Muscle of back (tissue), 11 donors: Measurements from ENCODE around the gene PREB. TPM values are rescaled to one million over a fixed set of nuclear protein-coding genes. Genes with fewer than 3 reads are reported as not detected.

Experiments
- DNase-seq, 3 donors: peaks; one replicate each; pipeline versions ENCODE4 v3.0.0 to v3.0.0-alpha.2; 2013
- polyA plus RNA-seq, 10 donors: library from polyadenylated mRNA; unstranded; fragments of 120-200 nt; gene quantifications; one replicate each; pipeline ENCODE4 v1.2.1, GENCODE V29; 2013; ENCODE audit not compliant: insufficient read length in 10 of 10

The PREB gene
- polyA plus RNA-seq, 10 donors = 29.9 to 40.5 (median 35.4) TPM

- peak in 1 of 3 donors; percentile 7 for DNase-seq
Measured at GRCh38 chr2:27155069-27155520, 20.7 kb upstream of the PREB start.

DNA sequence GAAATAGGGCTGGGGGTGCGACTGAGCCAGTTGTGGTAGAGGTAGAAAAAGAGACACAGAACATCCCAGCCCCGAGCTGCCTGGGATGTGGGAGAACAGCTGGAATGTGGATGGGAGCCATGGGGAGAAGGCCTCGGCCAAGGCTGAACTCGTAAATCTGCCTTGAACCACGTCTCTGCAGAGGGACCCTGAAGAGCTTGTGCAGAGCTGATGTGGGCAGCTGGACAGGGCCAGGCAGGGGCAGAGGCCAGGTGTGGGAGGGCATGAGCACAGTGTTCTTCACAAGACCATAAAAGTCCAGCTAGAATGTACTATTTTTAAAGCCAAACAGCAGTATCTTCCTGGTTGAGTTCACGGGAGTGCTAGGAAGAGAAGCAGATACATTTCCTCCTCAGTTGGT lies 20.1 kb upstream of the PREB start:
- DNase-seq = peak in 1 of 3 donors; percentile 46

- no peak for DNase-seq
Measured at GRCh38 chr2:27152796-27153464, 18.5 kb upstream of the PREB start.

DNA sequence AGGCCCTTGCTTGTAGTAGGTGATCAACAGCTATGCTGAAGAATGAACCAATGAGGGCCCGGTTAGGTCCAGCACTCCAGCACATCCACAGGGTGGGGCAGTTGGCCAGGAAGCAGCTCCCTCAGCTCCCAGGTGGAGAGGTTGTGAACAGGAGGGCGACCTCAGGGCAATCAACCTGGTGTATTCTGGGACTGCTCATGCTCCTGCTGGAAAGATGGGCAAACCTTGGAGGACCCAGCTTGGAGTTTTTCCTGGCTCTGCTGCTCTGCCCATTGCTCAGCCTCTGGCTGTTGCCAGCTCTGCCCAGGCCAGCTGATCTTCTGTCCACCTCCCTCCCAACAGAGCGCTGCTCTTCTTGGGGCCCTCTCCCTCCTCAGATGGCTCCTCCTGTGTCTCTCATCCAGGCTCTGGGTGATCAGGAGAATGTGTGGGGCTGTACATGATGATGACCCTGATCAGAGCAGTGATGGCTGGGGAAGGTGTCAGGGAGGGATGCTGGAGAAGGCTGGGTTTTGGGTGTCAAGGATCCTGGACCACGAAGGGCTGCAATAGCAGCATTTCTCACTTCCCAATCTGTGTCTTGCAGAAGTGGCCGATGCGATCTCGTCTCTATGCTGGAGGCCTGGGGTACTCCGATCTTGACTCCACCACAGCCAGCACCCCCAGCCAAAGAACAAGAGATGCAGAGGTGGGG lies 17.8 kb upstream of the PREB start:
- no peak for DNase-seq

DNA sequence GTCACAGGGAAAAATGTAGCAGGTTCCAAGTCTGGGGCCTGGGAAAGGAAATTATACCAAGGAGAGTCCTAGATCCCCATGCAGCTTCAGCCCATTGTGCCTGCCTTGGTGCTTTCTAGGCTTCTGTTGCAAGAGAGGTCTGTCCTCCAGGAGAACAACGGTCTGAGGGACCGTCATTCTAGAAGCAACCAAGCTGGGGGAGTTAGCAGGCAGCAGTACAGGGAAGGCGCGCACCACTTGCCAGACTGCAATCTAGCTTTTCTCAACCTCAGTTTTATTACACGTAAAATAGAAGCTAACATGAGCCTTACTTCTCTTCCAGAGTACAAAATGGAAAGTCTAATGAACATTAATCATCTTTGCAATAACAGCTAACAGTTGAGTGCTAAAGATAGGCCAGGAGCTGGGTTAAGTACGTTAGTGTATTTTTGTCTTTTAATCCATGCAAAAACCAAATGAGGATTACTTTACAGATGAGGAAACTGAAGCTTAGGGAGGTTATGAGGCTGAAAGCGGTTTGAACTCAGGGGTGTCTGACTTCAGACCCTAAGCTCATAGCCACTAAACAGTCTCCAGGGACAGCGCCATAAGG lies 16.3 kb upstream of the PREB start:
- no peak for DNase-seq

GRCh38 chr2:27149570-27150405 lies 15.4 kb upstream of the PREB start:
- no peak for DNase-seq

- peak in 1 of 3 donors; percentile 44 for DNase-seq
Measured at GRCh38 chr2:27148801-27149439, 14.5 kb upstream of the PREB start, which contains the start of gene TCF23. Gene TCF23, plus strand, starts transcription at chr2:27149004. Its CDS starts 130 bp downstream, at chr2:27149134.

DNA sequence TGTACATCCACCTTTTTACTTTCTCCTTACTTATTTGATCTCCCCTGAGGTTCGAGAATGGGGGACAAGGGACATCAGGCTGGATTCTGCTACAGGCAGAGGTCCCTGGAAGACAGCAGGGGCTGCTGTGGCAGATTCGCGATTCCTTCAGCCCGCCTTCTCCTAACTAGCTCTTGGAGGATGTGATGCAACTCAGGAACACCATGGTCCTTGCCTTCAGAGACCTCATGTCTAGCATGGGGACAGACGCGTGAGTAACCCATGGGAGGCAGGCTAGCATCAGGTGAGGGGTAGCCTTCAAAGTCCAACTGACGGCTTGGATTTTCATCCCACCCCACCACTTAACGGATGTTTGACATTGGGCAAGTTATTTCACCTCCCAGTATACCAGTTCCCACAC lies 13.5 kb upstream of the PREB start:
- no peak for DNase-seq

DNA sequence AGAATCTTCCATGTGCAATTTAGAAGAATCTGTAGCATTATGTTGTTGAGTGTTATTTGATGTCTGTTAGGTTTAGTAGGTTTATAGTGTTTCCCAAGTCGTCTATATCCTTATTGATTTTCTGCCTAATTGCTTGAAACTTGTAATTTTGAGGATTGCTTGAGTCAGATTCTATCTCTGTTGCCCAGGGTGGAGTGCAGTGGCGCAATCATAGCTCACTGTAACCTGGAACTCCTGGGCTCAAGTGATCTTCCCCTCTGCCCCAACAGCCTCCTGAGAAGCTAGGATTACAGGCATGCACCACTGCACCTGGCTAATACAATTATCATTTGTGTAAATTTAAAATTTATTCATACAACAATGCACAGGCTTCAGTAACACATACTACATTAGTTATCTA lies 11.2 kb upstream of the PREB start:
- DNase-seq = no peak

- DNase-seq = no peak
Measured at GRCh38 chr2:27143285-27143684, 8.8 kb upstream of the PREB start.

- DNase-seq = no peak
Measured at GRCh38 chr2:27139310-27139709, 4.9 kb upstream of the PREB start, which contains the start of gene PRR30. Gene PRR30, minus strand, starts transcription at chr2:27139410. Its CDS starts 1,081 bp downstream, at chr2:27138329.

DNA sequence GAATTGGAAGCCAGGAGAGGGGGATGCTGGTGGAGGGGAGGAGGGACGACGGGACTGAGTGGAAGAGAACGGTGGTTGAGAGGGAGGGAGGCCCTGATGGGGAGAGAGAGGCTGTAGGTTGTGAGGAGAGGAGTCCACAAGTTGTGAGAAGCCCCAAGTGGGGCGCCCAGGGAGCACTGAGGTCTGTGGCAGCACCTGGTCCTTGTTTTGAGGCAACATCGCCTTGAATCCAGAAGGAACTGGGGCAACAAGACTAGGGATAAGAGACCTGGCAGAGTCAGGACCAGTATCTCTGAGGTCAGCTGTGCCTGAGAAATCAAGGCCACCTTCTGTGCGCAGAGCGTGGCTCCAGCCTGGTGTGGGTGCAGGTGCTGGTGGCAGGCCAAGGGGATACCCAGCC lies 3.7 kb upstream of the PREB start:
- DNase-seq = no peak

DNA sequence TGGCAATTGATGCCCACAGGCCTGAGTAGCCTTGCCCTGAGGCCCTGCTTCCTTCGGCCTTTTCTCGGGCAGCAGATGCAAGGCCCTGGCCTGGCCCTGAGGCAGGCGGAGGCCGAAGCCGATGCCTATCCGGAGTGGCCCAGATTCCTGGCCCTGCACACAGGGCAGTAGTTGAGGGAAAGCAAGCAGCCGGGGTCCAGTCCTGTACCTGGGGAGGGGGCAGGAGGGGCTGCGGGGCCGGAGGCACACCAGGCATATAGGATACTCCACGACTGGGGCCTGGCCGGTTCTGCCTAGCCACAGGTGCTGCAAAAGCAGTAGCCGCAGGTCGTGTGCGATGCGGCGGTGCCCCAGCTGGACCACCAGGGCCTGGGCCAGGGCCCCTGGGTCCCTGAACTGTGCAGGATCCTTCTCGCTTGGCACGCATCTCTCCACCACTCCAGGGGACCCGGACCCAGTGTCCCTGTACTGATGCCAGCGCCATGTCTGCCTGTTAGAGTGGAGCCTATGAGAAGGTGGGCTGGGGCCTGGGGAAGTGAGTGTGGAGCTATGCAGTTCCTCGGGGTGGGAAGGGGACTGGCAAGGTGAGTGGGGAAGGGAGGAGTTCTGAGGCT lies 3.0 kb upstream of the PREB start:
- DNase-seq = no peak

GRCh38 chr2:27136751-27137150 lies 2.3 kb upstream of the PREB start:
- DNase-seq = no peak

GRCh38 chr2:27135478-27135955 lies 1.1 kb upstream of the PREB start:
- DNase-seq = no peak

DNA sequence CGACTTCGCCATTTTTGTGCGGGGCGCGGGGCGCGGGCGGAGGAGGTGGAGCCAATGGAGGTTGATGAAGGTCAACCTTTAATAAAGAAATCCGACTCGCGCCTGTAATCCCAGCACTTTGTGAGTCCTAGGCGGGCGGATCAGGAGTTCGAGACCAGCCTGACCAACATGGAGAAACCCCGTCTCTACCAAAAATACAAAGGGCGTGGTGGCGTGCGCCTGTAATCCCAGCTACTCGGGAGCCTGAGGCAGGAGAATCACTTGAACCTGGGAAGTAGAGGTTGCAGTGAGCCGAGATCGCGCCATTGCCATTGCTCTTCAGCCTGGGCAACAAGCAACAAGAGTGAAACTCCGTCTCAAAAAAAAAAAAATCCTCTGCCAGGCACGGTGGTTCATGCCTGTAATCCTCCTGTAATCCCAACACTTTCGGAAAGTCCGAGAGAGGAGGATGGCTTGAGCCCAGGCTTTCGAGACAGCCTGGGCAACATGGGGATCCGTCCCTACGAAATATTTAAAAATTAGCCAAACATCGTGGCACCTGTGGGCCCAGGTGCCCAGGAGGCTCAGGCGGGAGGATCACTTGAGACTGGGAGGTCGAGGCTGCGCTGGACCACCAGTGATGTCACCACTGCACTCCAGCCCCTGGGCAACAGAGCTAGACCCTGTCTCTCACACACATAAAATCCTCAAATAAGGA lies 493 bp upstream of the PREB start:
- DNase-seq = no peak

- no peak for DNase-seq
Measured at GRCh38 chr2:27133195-27133875, 1.1 kb downstream of the PREB start.

DNA sequence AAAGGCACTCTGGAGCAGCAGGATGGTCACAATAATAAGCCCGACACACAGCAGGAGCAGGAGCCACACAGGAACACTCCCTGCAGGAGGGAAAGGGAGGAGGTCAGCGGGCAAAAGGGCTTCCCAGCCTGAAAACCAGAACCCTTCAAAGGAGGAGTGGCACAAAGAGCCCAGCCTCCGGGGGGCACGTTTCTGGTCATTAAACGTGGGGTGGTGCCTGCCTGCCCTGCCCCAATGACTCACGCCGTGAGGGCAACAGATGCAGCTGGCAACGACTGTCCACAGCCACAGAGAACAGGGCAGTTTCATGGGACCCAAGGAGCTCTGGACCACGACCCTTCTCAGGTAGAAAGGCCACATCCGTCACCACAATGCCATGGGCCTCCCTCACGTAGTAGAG lies 3.0 kb downstream of the PREB start:
- no peak for DNase-seq

- no peak for DNase-seq
Measured at GRCh38 chr2:27130396-27130795, 4.0 kb downstream of the PREB start.
